ENCODE results near the gene CALML4. TPM values are rescaled to one million over a fixed set of nuclear protein-coding genes. Genes with fewer than 3 reads are reported as not detected.

The CALML4 gene
- total RNA-seq, 1 donor: 2.7 TPM

DNA sequence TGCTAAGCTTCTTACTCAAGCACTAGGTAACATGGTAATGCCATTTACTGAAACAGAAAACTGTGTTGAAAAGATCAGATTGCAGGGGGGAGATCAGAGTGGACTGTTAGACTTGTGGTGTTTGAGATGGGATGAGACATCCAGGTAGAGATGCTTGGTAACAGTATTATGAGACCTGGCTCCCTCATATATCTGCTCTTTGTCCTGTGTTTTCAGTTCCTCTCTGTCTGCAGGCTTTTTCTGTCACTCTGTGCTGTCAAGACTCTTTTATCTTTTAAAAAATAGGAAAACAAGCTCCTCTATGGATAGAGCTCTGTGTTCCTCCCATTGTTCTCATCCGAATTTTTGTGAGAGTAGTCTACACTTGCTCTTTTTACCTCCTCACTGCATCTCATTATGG lies 48.1 kb downstream of the CALML4 start:
- TF ChIP-seq, protein P1, sequence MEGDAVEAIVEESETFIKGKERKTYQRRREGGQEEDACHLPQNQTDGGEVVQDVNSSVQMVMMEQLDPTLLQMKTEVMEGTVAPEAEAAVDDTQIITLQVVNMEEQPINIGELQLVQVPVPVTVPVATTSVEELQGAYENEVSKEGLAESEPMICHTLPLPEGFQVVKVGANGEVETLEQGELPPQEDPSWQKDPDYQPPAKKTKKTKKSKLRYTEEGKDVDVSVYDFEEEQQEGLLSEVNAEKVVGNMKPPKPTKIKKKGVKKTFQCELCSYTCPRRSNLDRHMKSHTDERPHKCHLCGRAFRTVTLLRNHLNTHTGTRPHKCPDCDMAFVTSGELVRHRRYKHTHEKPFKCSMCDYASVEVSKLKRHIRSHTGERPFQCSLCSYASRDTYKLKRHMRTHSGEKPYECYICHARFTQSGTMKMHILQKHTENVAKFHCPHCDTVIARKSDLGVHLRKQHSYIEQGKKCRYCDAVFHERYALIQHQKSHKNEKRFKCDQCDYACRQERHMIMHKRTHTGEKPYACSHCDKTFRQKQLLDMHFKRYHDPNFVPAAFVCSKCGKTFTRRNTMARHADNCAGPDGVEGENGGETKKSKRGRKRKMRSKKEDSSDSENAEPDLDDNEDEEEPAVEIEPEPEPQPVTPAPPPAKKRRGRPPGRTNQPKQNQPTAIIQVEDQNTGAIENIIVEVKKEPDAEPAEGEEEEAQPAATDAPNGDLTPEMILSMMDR (IDR thresholded peaks at IDR 0.05; ENCODE audit: insufficient read depth, low read length): no peak
- H3K4me3 ChIP-seq (ENCODE audit: low read depth, low read length): no peak overlapping the region
- no peak for DNase-seq (ENCODE audit: low read depth)

DNA sequence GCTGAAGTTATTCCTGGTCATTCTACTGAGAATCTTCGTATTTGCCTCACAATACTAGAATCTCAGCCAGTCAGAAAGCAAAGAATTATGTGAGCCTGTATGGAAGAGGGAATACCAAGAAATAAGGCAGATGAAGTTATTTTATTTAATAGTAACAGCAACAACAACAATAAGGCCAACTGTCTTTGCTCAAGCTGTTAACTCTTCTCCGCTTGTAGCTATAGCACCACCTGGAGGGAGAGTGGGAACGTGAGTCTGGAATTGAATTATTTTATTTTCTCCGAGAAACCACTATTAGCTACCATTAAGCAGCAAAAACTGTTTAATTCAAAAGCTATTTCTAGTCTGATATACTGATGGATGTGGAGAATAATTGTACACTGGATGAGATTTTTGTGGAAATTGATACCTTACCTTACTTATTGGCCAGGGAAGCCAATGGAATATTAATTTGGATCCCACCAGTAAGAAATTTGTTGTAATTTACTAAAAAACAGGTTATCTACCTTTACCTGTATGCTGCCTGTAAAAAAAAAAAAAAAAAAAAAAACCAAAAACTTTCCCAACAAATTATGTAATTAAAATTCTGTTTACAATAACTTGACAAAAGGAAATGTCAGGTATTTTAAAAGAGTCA lies 50.1 kb downstream of the CALML4 start:
- no peak overlapping the region for H3K4me3 ChIP-seq (ENCODE audit: low read depth, low read length)
- TF ChIP-seq, protein P1 (IDR thresholded peaks at IDR 0.05; ENCODE audit: insufficient read depth, low read length): peak; percentile 81
- peak; percentile 84 for DNase-seq (ENCODE audit: low read depth)

GRCh38 chr15:68152342-68152741 lies 52.8 kb downstream of the CALML4 start:
- TF ChIP-seq, protein P1 (IDR thresholded peaks at IDR 0.05; ENCODE audit: insufficient read depth, low read length): no peak

DNA sequence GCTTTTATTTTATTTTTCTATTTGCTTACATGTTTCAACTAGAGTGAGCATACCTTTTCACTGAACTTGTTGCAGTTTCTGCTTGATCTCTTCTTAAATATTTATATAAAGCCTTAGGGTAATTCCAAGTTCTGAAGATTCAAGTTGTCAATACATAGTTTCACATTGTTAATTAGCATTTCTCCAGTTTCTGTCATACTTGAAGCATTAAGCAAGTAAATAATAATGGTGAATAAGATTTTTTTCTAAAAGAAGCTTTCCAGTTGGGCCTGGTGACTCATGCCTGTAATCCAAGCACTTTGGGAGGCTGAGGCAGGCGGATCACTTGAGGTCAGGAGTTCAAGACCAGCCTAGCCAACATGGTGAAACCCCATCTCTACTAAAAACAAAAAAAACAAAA lies 53.9 kb downstream of the CALML4 start:
- no peak overlapping the region for H3K4me3 ChIP-seq (ENCODE audit: low read depth, low read length)
- no peak for DNase-seq (ENCODE audit: low read depth)
- TF ChIP-seq, protein P1 (IDR thresholded peaks at IDR 0.05; ENCODE audit: insufficient read depth, low read length): no peak

More at GRCh38 chr15:68152342-68152741, 52.8 kb downstream of the CALML4 start:
- no peak for DNase-seq (ENCODE audit: low read depth)
- no peak overlapping the region for H3K4me3 ChIP-seq (ENCODE audit: low read depth, low read length)

DNA sequence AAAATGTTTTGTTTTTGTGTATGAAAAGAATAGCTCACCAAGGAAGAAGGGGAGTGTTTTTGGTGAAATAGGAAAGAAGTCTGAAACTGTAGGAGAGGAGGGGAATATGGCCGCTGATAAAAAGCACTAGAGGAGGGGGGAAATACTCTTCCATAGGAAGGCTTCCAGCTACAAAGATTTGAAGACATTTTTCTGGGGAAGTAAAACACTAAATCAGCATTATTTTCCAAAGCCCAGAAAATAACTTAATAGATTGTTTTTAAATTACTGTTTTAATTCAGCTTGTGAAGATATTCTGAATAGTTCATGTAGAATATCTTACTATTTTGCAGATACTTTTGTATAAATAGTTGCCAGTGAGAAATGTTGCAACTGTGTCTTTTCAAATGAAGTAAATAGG lies 54.9 kb downstream of the CALML4 start:
- TF ChIP-seq, protein P1 (IDR thresholded peaks at IDR 0.05; ENCODE audit: insufficient read depth, low read length): no peak
- no peak overlapping the region for H3K4me3 ChIP-seq (ENCODE audit: low read depth, low read length)
- no peak for DNase-seq (ENCODE audit: low read depth)

- H3K4me3 ChIP-seq (ENCODE audit: low read depth, low read length): no peak overlapping the region
- TF ChIP-seq, protein P1 (IDR thresholded peaks at IDR 0.05; ENCODE audit: insufficient read depth, low read length): no peak
- peak; percentile 65 for DNase-seq (ENCODE audit: low read depth)
Observed at GRCh38 chr15:68149059-68149458, 56.1 kb downstream of the CALML4 start.

- H3K4me3 ChIP-seq (ENCODE audit: low read depth, low read length): no peak overlapping the region
- TF ChIP-seq, protein P1 (IDR thresholded peaks at IDR 0.05; ENCODE audit: insufficient read depth, low read length): no peak
- DNase-seq (ENCODE audit: low read depth): no peak
Observed at GRCh38 chr15:68148039-68148438, 57.1 kb downstream of the CALML4 start.
